HCT116 (cell line): ENCODE data around the gene CA10. TPM values are rescaled to one million over a fixed set of nuclear protein-coding genes. Genes with fewer than 3 reads are reported as not detected.

Experiments
- ATAC-seq: fragments of 200-7000 bp; cut with Tn5 transposase; 2 replicates; pipeline ENCODE4 v1.9.1; 2020; ENCODE audit warnings: mild to moderate bottlenecking, moderate library complexity
- BruUV-seq: library from RNA; stranded (reverse); fragments of 400-500 nt; replicated peaks from 2 replicates; lab custom pipeline; 2021; lab: Mats Ljungman, UMichigan
- CTCF ChIA-PET: fragments of 300-600 bp; sonication (Branson Sonifier 250); formaldehyde crosslinking; loops from one replicate; lab custom pipeline; 2021; ENCODE audit warnings: antibody characterized with exemption; lab: Charles Lee
- POLR2A ChIA-PET: fragments of 300-600, 350-600 bp; sonication (Branson Sonifier 250); formaldehyde crosslinking; loops from one replicate; lab custom pipeline; 2021; ENCODE audit warnings: antibody characterized with exemption; lab: Charles Lee
- RAD21 ChIA-PET, 2 experiments: fragments of 300-600 bp; sonication (Branson Sonifier 250); formaldehyde crosslinking; loops; one replicate each; lab custom pipeline; 2023; ENCODE audit warnings: low total read pairs in 2 of 2; ENCODE audit not compliant: uncharacterized antibody in 2 of 2, unreplicated experiment in 2 of 2, low non-redundant PET in 1 of 2; lab: Charles Lee
- DNase-seq: peaks from one replicate; pipeline ENCODE4 v3.0.0-alpha.2; 2010; ENCODE audit warnings: low read depth, low spot score
- H2AFZ ChIP-seq: fragments of 200-600 bp; shearing (Covaris generic), sonication (generic); 2 replicates; pipeline ENCODE4 v1.6.1; 2017; ENCODE audit warnings: low read depth, mixed run types, mixed read lengths, antibody characterized with exemption, low read length; ENCODE audit not compliant: poor library complexity, severe bottlenecking
- H3K27ac ChIP-seq: 2 replicates; pipeline ENCODE4 v1.5.1; 2012; ENCODE audit warnings: low read depth, low read length
- H3K27me3 ChIP-seq: fragments of 200-600 bp; sonication (generic); 2 replicates; pipeline ENCODE4 v1.6.1; 2016; ENCODE audit warnings: mixed run types, low read length, mixed read lengths; ENCODE audit not compliant: insufficient read depth
- H3K36me3 ChIP-seq, 2 experiments: fragments of 200-500 bp in 1 of 2; fragments of 200-600 bp in 1 of 2; sonication (Bioruptor generic) in 1 of 2; sonication (generic) in 1 of 2; 2 replicates each; pipeline versions ENCODE4 v1.5.1 to v1.6.1; 2014 to 2016; ENCODE audit warnings: low read length in 2 of 2, inconsistent platforms in 1 of 2, mixed read lengths in 1 of 2, mixed run types in 1 of 2; ENCODE audit not compliant: insufficient read depth in 2 of 2, control insufficient read depth in 1 of 2
- H3K4me1 ChIP-seq, 2 experiments: fragments of 200-600 bp in 1 of 2; sonication (generic) in 1 of 2; 2 replicates each; pipeline versions ENCODE4 v1.5.1 to v1.6.1; 2012 to 2017; ENCODE audit warnings: low read length in 2 of 2, inconsistent platforms in 1 of 2, mild to moderate bottlenecking in 1 of 2, mixed read lengths in 1 of 2, mixed run types in 1 of 2, moderate library complexity in 1 of 2; ENCODE audit not compliant: insufficient read depth in 2 of 2, control insufficient read depth in 1 of 2
- H3K4me2 ChIP-seq: fragments of 200-600 bp; sonication (generic); 2 replicates; pipeline ENCODE4 v1.6.1; 2017; ENCODE audit warnings: mixed run types, low read length, mixed read lengths
- H3K4me3 ChIP-seq, 2 experiments: fragments of 200-600 bp in 1 of 2; sonication (generic) in 1 of 2; replicated peaks in 1 of 2; 2 replicates each; pipeline ENCODE4 v1.5.1; 2011 to 2016; ENCODE audit warnings: low read length in 2 of 2, control low read depth in 1 of 2, low read depth in 1 of 2, mild to moderate bottlenecking in 1 of 2, mixed read lengths in 1 of 2, mixed run types in 1 of 2
- H3K79me2 ChIP-seq: fragments of 200-600 bp; sonication (generic); 2 replicates; pipeline ENCODE4 v1.6.1; 2017; ENCODE audit warnings: mild to moderate bottlenecking, mixed run types, low read length, moderate library complexity, mixed read lengths; ENCODE audit not compliant: insufficient read depth
- H3K9ac ChIP-seq: fragments of 200-600 bp; sonication (generic); 2 replicates; pipeline ENCODE4 v1.6.1; 2016; ENCODE audit warnings: low read length, mixed read lengths
- H3K9me2 ChIP-seq: fragments of 200-600 bp; sonication (generic), shearing (Covaris generic); 2 replicates; pipeline ENCODE4 v1.6.1; 2017; ENCODE audit warnings: mixed run types, mild to moderate bottlenecking, moderate library complexity; ENCODE audit not compliant: insufficient read depth
- H3K9me3 ChIP-seq, 2 experiments: fragments of 200-500 bp in 1 of 2; fragments of 200-600 bp in 1 of 2; sonication (Bioruptor generic) in 1 of 2; sonication (generic) in 1 of 2; 2 replicates each; pipeline ENCODE4 v1.6.1; 2014 to 2017; ENCODE audit warnings: low read length in 2 of 2, mixed read lengths in 2 of 2, inconsistent platforms in 1 of 2, low read depth in 1 of 2, mild to moderate bottlenecking in 1 of 2, mixed run types in 1 of 2, moderate library complexity in 1 of 2; ENCODE audit not compliant: control insufficient read depth in 1 of 2, insufficient read depth in 1 of 2
- H4K20me1 ChIP-seq: fragments of 200-600 bp; sonication (generic), shearing (Covaris generic); 2 replicates; pipeline ENCODE4 v1.6.1; 2017; ENCODE audit warnings: mixed run types, mild to moderate bottlenecking, moderate library complexity; ENCODE audit not compliant: insufficient read depth
- CBX3 ChIP-seq: IDR thresholded peaks from 2 replicates; pipeline ENCODE4 v1.6.1; 2012; ENCODE audit warnings: low read depth
- CEBPB ChIP-seq: IDR thresholded peaks from 2 replicates; pipeline ENCODE4 v1.6.1; 2012; ENCODE audit warnings: low read depth
- CTCF ChIP-seq, 3 experiments: fragments of 200-600 bp in 1 of 3; sonication (generic) in 1 of 3; IDR thresholded peaks in 2 of 3; conservative IDR thresholded peaks in 1 of 3; 2 replicates each; pipeline ENCODE4 v1.5.1; 2012 to 2017; ENCODE audit warnings: low read depth in 2 of 3, low read length in 2 of 3, antibody characterized with exemption in 1 of 3, borderline replicate concordance in 1 of 3, control low read depth in 1 of 3, mild to moderate bottlenecking in 1 of 3, mixed read lengths in 1 of 3, mixed run types in 1 of 3, moderate library complexity in 1 of 3; ENCODE audit not compliant: insufficient read depth in 1 of 3
- ELF1 ChIP-seq: IDR thresholded peaks from 2 replicates; pipeline ENCODE4 v1.6.1; 2012; ENCODE audit warnings: low read depth, borderline replicate concordance
- EZH2 ChIP-seq: fragments of 200-600 bp; sonication (generic); IDR thresholded peaks from 2 replicates; pipeline ENCODE4 v1.6.1; 2017; ENCODE audit warnings: antibody characterized with exemption, mixed run types
- EZH2phosphoT487 ChIP-seq: fragments of 200-600 bp; IDR thresholded peaks from 2 replicates; pipeline ENCODE4 v1.6.1; 2018; ENCODE audit warnings: antibody characterized with exemption, borderline replicate concordance
- FOSL1 ChIP-seq: IDR thresholded peaks from 2 replicates; pipeline ENCODE4 v1.6.1; 2012; ENCODE audit warnings: low read depth
- MAX ChIP-seq: IDR thresholded peaks from 2 replicates; pipeline ENCODE4 v1.6.1; 2012
- POLR2A ChIP-seq: IDR thresholded peaks from 2 replicates; pipeline ENCODE4 v1.7.0; 2011; ENCODE audit warnings: borderline replicate concordance; ENCODE audit not compliant: insufficient read depth, insufficient read length; ENCODE audit errors: extremely low read depth
- POLR2AphosphoS5 ChIP-seq: IDR thresholded peaks from 2 replicates; pipeline ENCODE4 v1.6.1; 2011; ENCODE audit warnings: mild to moderate bottlenecking, low read depth, low read length, moderate library complexity
- RAD21 ChIP-seq: IDR thresholded peaks from 2 replicates; pipeline ENCODE4 v1.6.1; 2012; ENCODE audit warnings: low read depth, mild to moderate bottlenecking
- REST ChIP-seq: IDR thresholded peaks from 2 replicates; pipeline ENCODE4 v1.6.1; 2012; ENCODE audit warnings: low read depth
- SIN3A ChIP-seq: IDR thresholded peaks from 2 replicates; pipeline ENCODE4 v1.6.1; 2012; ENCODE audit warnings: low read depth
- SP1 ChIP-seq: IDR thresholded peaks from 2 replicates; pipeline ENCODE4 v1.6.1; 2012; ENCODE audit warnings: low read depth
- SRF ChIP-seq: IDR thresholded peaks from 2 replicates; pipeline ENCODE4 v1.6.1; 2012; ENCODE audit warnings: low read depth
- YY1 ChIP-seq: IDR thresholded peaks from 2 replicates; pipeline ENCODE4 v1.6.1; 2011; ENCODE audit warnings: low read length, low read depth, moderate library complexity, mild to moderate bottlenecking; ENCODE audit not compliant: insufficient replicate concordance; ENCODE audit errors: extremely low read depth
- ZFX ChIP-seq: fragments of 450-650 bp; IDR thresholded peaks from 2 replicates; pipeline ENCODE4 v1.6.1; 2017
- ZNF274 ChIP-seq: fragments of 200-500 bp; sonication (Bioruptor generic); IDR thresholded peaks from 2 replicates; pipeline ENCODE4 v1.6.1; 2014; ENCODE audit warnings: mild to moderate bottlenecking, low read depth, low read length, inconsistent platforms
- intact Hi-C: fragments of 100-400 bp; cut with micrococcal nuclease; formaldehyde crosslinking; loops from 2 replicates; pipeline ENCODE4 v1.10.0; 2022
- total RNA-seq: library from RNA; stranded (reverse); gene quantifications from one replicate; pipeline ENCODE4 v1.2.1, GENCODE V29; 2021; ENCODE audit not compliant: unreplicated experiment

CA10 gene
- total RNA-seq, 1 experiment from 2014 or later: not detected

- Histone ChIP-seq H3K9ac (no peak overlapping the region), H3K36me3 (no peaks in the 10 kb centered on the region), H3K27me3 (no peaks in the 10 kb centered on the region), H3K4me2 (no peak overlapping the region), H3K4me3 (no peak overlapping the region), H4K20me1 (no peaks in the 10 kb centered on the region), H3K4me1 (no peaks in the 10 kb centered on the region), H3K79me2 (no peaks in the 10 kb centered on the region), H3K27ac (no peak overlapping the region), H3K9me3 (0 out of 4 replicates have a peak, but pooled peaks cover 0 to 4% of the 10 kb centered on the region in 2 experiments), H3K9me2 (no peaks in the 10 kb centered on the region), H2AFZ (no peak overlapping the region)
- TF ChIP-seq CBX3 (no peak), SIN3A (no peak), SRF (no peak), ZNF274 (no peak), SP1 (no peak), CEBPB (no peak), ELF1 (no peak), POLR2A (no peak), RAD21 (no peak), REST (no peak), EZH2phosphoT487 (no peak), YY1 (no peak), FOSL1 (no peak), MAX (no peak), CTCF (IDR thresholded peaks at IDR 0.05 in 2 of 3, conservative IDR thresholded peaks at IDR 0.05 in 1 of 3; ENCODE audit: borderline replicate concordance in 1 of 3, insufficient read depth in 1 of 3, low read depth in 2 of 3, low read length in 2 of 3) (no peak), POLR2AphosphoS5 (no peak), EZH2 (no peak), ZFX (no peak)
- intact Hi-C loops: no loop called here
- DNase-seq (no peak), ATAC-seq (no peak)
- POLR2A ChIA-PET: no interaction called here
- CTCF ChIA-PET: no interaction called here
- BruUV-seq: no TSS peak
- RAD21 ChIA-PET: no interaction called here
Observed at GRCh38 chr17:51890710-51891109, 267.8 kb downstream of the CA10 start.
